ENCODE results near the gene PRICKLE4.

PRICKLE4 gene

DNA sequence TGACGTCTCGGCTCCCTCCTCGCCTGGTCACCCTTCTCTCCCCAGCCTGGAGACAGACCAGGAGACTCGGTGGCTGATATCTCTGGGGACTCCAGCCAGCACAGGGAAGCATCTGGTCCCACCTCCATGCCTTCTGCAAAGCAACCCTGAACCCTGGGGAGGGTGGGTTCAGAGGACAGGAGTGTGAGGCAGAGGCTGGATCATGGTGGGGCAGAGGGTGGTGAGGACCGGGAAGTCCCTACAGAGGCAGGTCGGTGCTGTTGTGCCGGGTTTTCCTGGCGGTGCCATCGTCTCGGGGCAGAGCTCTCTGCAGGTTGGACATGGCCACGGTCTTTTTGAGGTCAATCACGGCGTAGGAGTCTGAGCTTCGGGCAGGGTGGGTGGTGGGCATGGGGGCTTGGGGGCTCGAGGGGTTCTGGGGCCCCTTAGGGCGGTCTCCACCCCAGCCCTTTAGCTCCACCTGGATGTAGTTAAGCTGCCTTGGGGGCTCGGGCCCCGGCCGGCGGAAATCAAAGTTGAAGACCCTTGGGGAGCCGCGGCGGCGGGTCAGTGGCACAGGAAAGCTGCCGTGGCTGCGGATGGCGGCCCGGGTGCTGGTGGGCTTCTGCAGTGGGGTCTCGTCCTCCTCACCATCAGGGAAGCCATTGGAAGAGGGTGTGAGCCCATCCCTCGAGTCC is 10.1 kb upstream of the PRICKLE4 start:
- no peak for DNase-seq (ENCODE audit: low spot score)
- in situ Hi-C loops (cut with MboI; ENCODE audit: low sequenced_read_pairs, unreplicated experiment), result no loop called here

DNA sequence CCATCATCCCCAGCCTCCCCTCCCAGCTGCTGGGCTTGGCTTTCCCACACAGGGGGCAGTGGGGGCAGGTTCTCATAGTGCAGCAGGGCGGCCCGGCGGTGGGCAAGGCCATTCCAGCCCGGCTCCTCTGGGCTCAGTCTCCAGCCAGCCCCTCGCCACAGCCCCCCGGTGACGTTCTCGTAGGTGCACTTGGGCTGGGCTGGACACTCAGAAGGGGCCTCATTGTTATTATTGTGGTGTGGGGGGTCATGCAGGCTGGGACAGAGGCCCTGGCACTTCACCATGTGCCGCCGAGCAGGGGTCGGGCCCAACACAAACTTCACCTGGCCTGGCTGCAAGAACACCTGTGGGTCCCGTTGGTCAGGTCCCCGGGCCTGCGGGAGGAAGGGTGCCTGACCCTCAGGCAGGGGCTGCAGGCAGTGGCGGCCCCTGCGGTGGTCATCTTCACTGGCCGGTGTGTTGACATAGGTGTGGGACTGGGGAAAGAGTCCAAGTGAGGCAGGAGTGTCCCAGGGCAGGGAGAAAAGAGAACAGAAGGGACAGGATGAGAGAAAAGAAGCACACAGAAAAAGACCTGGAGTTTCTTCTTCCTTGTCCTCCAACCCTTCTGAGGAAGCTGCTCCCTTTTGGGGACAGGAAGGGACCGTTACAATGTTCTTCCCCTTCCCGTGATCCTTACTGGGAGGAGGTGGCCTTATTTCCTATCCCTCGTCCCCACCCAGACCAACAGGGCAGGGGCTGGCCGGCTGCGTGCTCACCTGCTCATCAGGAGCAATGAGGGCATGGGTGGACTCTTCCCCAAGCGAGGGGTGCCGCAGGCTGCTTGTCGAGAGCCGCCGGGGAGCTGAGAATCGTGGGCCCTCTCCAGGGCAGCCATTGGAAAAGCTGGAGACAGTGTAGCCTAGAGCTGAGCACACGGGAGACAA is 9.3 kb upstream of the PRICKLE4 start:
- in situ Hi-C loops (cut with MboI; ENCODE audit: low sequenced_read_pairs, unreplicated experiment), result no loop called here
- DNase-seq (ENCODE audit: low spot score), result no peak
- TF ChIP-seq, protein P1, sequence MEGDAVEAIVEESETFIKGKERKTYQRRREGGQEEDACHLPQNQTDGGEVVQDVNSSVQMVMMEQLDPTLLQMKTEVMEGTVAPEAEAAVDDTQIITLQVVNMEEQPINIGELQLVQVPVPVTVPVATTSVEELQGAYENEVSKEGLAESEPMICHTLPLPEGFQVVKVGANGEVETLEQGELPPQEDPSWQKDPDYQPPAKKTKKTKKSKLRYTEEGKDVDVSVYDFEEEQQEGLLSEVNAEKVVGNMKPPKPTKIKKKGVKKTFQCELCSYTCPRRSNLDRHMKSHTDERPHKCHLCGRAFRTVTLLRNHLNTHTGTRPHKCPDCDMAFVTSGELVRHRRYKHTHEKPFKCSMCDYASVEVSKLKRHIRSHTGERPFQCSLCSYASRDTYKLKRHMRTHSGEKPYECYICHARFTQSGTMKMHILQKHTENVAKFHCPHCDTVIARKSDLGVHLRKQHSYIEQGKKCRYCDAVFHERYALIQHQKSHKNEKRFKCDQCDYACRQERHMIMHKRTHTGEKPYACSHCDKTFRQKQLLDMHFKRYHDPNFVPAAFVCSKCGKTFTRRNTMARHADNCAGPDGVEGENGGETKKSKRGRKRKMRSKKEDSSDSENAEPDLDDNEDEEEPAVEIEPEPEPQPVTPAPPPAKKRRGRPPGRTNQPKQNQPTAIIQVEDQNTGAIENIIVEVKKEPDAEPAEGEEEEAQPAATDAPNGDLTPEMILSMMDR (IDR thresholded peaks at IDR 0.05; ENCODE audit: borderline replicate concordance, control extremely low read depth, extremely low read depth, insufficient read depth, missing control alignments), result no peak

More for the DNA sequence above, 10.1 kb upstream of the PRICKLE4 start:
- TF ChIP-seq, protein P1 (IDR thresholded peaks at IDR 0.05; ENCODE audit: borderline replicate concordance, control extremely low read depth, extremely low read depth, insufficient read depth, missing control alignments), result no peak

DNA sequence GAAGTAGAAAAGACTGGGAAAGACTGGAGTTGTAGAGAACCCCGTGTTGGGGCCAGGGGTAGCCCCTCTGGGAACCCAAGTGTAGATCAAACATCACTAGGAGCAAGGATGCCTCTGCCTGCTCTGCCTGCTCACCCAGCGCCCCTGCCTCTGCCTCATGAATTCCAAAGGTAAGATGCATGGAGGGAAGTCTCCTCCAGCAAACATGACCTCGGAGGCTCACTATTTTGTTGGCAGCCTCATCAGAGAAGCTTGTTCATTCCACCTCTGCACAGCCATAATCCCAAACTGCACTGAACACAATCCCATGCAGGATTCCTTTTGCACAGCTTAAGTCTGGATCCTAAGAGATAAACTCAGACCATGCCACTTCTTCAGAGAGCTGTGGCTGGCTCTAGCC is 5.7 kb upstream of the PRICKLE4 start:
- in situ Hi-C loops (cut with MboI; ENCODE audit: low sequenced_read_pairs, unreplicated experiment), result no loop called here
- no peak for DNase-seq (ENCODE audit: low spot score)
- TF ChIP-seq, protein P1 (IDR thresholded peaks at IDR 0.05; ENCODE audit: borderline replicate concordance, control extremely low read depth, extremely low read depth, insufficient read depth, missing control alignments), result no peak

DNA sequence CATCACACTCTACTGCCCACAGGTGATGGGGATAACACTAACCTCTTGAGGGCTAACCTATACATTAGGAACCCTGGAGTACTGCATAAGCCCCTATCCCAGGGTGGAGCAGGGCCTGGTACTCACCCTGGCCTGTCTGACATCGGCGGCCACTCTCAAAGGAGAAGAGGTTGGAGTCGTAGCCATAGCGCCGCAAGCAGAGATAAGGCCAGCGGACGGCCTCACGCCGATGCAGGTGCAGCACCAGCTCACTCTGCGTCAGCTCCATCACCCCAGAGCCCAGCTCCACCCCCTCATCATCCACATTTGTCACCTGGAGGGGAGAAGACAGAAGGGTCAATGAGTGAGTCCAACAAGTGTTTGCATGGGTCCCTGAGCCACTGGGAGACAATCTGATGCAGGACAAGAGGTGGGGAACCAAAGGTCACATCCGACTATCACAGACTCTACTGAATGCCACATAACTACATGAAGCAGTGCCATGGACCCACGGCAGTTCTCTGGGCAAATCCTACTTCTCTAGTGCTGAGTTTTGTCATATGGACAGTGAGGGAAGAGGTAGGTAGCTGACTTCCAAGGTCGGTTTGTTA is 5.2 kb upstream of the PRICKLE4 start:
- DNase-seq (ENCODE audit: low spot score), result no peak
- in situ Hi-C loops (cut with MboI; ENCODE audit: low sequenced_read_pairs, unreplicated experiment), result no loop called here
- TF ChIP-seq, protein P1 (IDR thresholded peaks at IDR 0.05; ENCODE audit: borderline replicate concordance, control extremely low read depth, extremely low read depth, insufficient read depth, missing control alignments), result no peak

DNA sequence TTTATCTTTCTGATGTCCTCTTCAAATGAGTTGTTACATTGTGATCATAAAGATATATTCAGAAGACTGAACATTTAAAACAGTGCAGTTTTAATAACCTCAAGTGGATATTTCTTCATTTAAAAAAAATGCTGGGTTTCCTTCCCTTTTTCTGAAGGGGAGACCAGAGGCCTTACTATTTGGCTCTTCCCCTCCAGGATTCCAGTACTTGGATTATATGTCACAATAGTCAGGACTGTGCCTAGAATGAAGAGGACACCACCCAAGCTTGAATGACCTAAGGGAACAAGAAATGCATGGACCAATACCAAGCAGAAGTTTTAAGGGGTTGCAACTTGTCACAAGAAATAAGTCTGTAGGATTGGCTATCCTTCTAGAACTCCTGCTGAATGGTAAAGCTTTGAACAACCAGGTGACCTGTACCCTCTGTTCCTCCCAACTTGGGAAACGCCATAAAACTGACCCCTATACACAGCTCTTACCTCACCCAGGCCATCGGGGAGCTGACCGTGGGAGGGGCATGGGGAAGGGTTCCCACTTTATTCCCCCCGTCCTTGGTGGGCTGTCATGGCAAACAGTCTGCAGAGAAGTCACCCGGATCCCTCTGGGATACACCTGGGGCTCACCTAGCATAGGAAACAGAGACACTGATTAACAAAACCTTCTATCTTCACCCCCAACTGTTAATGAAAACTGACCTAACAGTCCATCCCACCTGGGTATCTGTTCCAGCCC is 2.9 kb upstream of the PRICKLE4 start:
- in situ Hi-C loops (cut with MboI; ENCODE audit: low sequenced_read_pairs, unreplicated experiment), result no loop called here
- TF ChIP-seq, protein P1 (IDR thresholded peaks at IDR 0.05; ENCODE audit: borderline replicate concordance, control extremely low read depth, extremely low read depth, insufficient read depth, missing control alignments), result no peak
- DNase-seq (ENCODE audit: low spot score), result no peak

DNA sequence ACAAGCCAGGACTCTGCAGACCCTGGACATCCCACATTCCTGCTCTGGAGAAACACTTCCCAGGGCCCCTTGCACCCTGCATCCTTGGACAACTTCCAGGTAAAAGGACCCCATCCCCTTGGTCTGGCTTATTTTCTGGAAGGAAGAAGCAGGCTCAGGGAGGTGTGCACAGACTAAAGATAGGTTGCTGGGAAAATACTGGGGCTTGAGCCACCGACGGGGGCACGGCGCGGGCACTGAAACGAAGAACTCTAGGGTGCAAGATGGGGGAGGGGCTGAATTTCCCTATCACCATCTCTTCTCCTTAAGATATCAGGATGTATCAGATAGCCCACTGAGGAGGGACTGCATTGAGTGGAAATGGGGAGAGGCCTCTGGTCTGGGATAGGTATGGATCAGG is 1.7 kb upstream of the PRICKLE4 start:
- TF ChIP-seq, protein P1 (IDR thresholded peaks at IDR 0.05; ENCODE audit: borderline replicate concordance, control extremely low read depth, extremely low read depth, insufficient read depth, missing control alignments), result no peak
- in situ Hi-C loops (cut with MboI; ENCODE audit: low sequenced_read_pairs, unreplicated experiment), result no loop called here
- DNase-seq (ENCODE audit: low spot score), result no peak
